NCI-H1417 (cell line): Measurements from ENCODE around the gene FABP2.
"Not testable (repeated sequence)": the region's sequence is repeated elsewhere in the genome, so short reads cannot be mapped to it uniquely, and the experiment has no call there.

Experiments
- DNase-seq, 3 experiments: peaks; one replicate each; lab custom pipeline; 2025; lab: John Stamatoyannopoulos, UW

FABP2 gene

GRCh38 chr4:119321921-119322687 lies at the start of gene FABP2:
Gene FABP2 (minus strand): TSS chr4:119322138. CDS start chr4:119322102, 36 bp downstream.
- DNase-seq: no peak

- DNase-seq: not testable (repeated sequence)
Observed at GRCh38 chr4:119370951-119371683, 49.2 kb upstream of the FABP2 start.

GRCh38 chr4:119370392-119370791 lies 48.5 kb upstream of the FABP2 start:
- peak in 1 of 3 experiments; percentile 67 for DNase-seq

GRCh38 chr4:119366802-119367201 lies 44.9 kb upstream of the FABP2 start:
- DNase-seq: not testable (repeated sequence)

GRCh38 chr4:119364203-119364602 lies 42.3 kb upstream of the FABP2 start:
- not testable (repeated sequence) for DNase-seq

GRCh38 chr4:119363372-119363771 lies 41.4 kb upstream of the FABP2 start:
- DNase-seq: not testable (repeated sequence)

GRCh38 chr4:119362413-119362812 lies 40.5 kb upstream of the FABP2 start:
- DNase-seq: not testable (repeated sequence)

- DNase-seq: not testable (repeated sequence)
Observed at GRCh38 chr4:119359873-119360272, 37.9 kb upstream of the FABP2 start.

- not testable (repeated sequence) for DNase-seq
Observed at GRCh38 chr4:119356796-119357195, 34.9 kb upstream of the FABP2 start.

GRCh38 chr4:119356041-119356440 lies 34.1 kb upstream of the FABP2 start:
- DNase-seq: not testable (repeated sequence)

GRCh38 chr4:119353364-119353763 lies 31.4 kb upstream of the FABP2 start:
- DNase-seq: peak; percentile 10 to 93 (median 66)

- not testable (repeated sequence) for DNase-seq
Observed at GRCh38 chr4:119348169-119348568, 26.2 kb upstream of the FABP2 start.

- DNase-seq: not testable (repeated sequence)
Observed at GRCh38 chr4:119343293-119343692, 21.4 kb upstream of the FABP2 start.

GRCh38 chr4:119339895-119340294 lies 18.0 kb upstream of the FABP2 start:
- DNase-seq: not testable (repeated sequence)

- no peak for DNase-seq
Observed at GRCh38 chr4:119337010-119337409, 15.1 kb upstream of the FABP2 start.

GRCh38 chr4:119336332-119336979 lies 14.5 kb upstream of the FABP2 start:
- not testable (repeated sequence) for DNase-seq

- DNase-seq: no peak
Observed at GRCh38 chr4:119329835-119330620, 8.1 kb upstream of the FABP2 start.

GRCh38 chr4:119328695-119329094 lies 6.8 kb upstream of the FABP2 start:
- no peak for DNase-seq

- no peak for DNase-seq
Observed at GRCh38 chr4:119317990-119318389, 3.9 kb downstream of the FABP2 start.

GRCh38 chr4:119315036-119315435 lies 6.9 kb downstream of the FABP2 start:
- DNase-seq: no peak

- DNase-seq: peak; percentile 21 to 75 (median 30)
Observed at GRCh38 chr4:119314356-119314755, 7.6 kb downstream of the FABP2 start.

GRCh38 chr4:119313237-119313636 lies 8.7 kb downstream of the FABP2 start:
- DNase-seq: no peak
